Measurements from ENCODE around the gene RAPGEF5.

Gene RAPGEF5

DNA sequence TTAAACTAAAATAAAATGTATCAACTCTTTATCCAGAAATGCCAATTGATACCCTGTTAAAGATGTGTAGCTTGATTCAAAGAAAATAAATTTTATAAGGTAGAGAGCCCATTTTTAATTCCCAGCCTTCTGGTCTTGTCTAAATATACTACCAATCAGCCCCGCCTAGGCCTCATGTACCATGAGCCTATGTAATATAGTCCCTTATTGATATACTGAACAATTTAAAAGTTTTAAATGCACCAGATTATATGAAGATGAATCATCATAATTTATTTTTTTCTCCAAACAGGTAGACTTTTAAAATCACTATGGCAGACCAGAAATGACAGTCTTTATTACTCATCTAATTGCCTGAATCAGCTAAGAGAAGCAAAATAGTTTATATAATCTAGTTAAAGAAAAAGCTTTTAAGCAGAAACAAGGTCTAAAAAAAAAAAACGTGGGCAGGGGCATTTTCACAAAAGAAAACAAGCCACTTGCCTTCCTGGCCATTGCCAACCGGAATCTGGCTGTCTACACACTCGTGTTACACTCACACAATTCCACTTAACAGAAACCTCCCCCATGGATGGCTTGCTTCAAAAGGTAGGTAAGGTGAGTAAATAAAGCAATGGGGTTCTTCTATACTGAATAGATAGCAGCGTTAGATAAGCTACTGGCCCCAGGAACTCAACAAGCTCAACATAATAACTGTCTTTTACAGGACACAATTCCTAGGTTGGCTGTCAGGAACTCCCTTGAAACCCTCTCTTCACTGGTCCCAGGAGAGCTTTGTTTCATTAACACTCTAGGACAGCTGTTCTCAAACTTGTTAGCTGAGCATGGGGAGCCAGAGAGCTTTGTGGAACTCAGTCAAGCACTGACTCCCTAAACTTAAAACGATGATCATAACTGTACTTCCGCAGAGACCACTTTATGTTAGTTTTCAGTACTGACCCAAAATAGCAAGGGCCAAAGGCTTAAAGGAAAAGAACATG, 37.2 kb downstream of the RAPGEF5 start:
- TF ChIP-seq POLR2AphosphoS5 (IDR thresholded peaks at IDR 0.05; ENCODE audit: low read depth), result no peak
- TF ChIP-seq, protein P1, sequence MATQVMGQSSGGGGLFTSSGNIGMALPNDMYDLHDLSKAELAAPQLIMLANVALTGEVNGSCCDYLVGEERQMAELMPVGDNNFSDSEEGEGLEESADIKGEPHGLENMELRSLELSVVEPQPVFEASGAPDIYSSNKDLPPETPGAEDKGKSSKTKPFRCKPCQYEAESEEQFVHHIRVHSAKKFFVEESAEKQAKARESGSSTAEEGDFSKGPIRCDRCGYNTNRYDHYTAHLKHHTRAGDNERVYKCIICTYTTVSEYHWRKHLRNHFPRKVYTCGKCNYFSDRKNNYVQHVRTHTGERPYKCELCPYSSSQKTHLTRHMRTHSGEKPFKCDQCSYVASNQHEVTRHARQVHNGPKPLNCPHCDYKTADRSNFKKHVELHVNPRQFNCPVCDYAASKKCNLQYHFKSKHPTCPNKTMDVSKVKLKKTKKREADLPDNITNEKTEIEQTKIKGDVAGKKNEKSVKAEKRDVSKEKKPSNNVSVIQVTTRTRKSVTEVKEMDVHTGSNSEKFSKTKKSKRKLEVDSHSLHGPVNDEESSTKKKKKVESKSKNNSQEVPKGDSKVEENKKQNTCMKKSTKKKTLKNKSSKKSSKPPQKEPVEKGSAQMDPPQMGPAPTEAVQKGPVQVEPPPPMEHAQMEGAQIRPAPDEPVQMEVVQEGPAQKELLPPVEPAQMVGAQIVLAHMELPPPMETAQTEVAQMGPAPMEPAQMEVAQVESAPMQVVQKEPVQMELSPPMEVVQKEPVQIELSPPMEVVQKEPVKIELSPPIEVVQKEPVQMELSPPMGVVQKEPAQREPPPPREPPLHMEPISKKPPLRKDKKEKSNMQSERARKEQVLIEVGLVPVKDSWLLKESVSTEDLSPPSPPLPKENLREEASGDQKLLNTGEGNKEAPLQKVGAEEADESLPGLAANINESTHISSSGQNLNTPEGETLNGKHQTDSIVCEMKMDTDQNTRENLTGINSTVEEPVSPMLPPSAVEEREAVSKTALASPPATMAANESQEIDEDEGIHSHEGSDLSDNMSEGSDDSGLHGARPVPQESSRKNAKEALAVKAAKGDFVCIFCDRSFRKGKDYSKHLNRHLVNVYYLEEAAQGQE (IDR thresholded peaks at IDR 0.05; ENCODE audit: insufficient replicate concordance, low read depth), result no peak
- no peak for TF ChIP-seq SPI1 (IDR thresholded peaks at IDR 0.05; ENCODE audit: borderline replicate concordance, low read depth)
- no peak for TF ChIP-seq GABPA (IDR thresholded peaks at IDR 0.05; ENCODE audit: low read depth)
- TF ChIP-seq, protein P2, sequence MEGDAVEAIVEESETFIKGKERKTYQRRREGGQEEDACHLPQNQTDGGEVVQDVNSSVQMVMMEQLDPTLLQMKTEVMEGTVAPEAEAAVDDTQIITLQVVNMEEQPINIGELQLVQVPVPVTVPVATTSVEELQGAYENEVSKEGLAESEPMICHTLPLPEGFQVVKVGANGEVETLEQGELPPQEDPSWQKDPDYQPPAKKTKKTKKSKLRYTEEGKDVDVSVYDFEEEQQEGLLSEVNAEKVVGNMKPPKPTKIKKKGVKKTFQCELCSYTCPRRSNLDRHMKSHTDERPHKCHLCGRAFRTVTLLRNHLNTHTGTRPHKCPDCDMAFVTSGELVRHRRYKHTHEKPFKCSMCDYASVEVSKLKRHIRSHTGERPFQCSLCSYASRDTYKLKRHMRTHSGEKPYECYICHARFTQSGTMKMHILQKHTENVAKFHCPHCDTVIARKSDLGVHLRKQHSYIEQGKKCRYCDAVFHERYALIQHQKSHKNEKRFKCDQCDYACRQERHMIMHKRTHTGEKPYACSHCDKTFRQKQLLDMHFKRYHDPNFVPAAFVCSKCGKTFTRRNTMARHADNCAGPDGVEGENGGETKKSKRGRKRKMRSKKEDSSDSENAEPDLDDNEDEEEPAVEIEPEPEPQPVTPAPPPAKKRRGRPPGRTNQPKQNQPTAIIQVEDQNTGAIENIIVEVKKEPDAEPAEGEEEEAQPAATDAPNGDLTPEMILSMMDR (IDR thresholded peaks at IDR 0.05; ENCODE audit: insufficient read depth, low read length), result no peak
- Histone ChIP-seq H3K4me3 (replicated peaks; ENCODE audit: insufficient read depth, low read length) (no peak overlapping the region), H3K27me3 (ENCODE audit: insufficient read depth, poor library complexity, severe bottlenecking) (no peaks in the 10 kb centered on the region), H3K27ac (replicated peaks) (no peak overlapping the region)
- DNase-seq (ENCODE audit: low read depth in 1 of 2, low spot score in 1 of 2), result no peak

- TF ChIP-seq, protein P2 (IDR thresholded peaks at IDR 0.05; ENCODE audit: insufficient read depth, low read length), result no peak
- TF ChIP-seq POLR2AphosphoS5 (IDR thresholded peaks at IDR 0.05; ENCODE audit: low read depth) (no peak), SPI1 (IDR thresholded peaks at IDR 0.05; ENCODE audit: borderline replicate concordance, low read depth) (no peak), GABPA (IDR thresholded peaks at IDR 0.05; ENCODE audit: low read depth) (no peak)
- TF ChIP-seq, protein P1 (IDR thresholded peaks at IDR 0.05; ENCODE audit: insufficient replicate concordance, low read depth), result no peak
- DNase-seq (ENCODE audit: low read depth in 1 of 2, low spot score in 1 of 2), result no peak
- Histone ChIP-seq H3K4me3 (replicated peaks; ENCODE audit: insufficient read depth, low read length) (no peak overlapping the region), H3K27me3 (ENCODE audit: insufficient read depth, poor library complexity, severe bottlenecking) (no peaks in the 10 kb centered on the region), H3K27ac (replicated peaks) (no peak overlapping the region)
Measured at GRCh38 chr7:22318376-22318775, 38.6 kb downstream of the RAPGEF5 start.

- TF ChIP-seq, protein P2 (IDR thresholded peaks at IDR 0.05; ENCODE audit: insufficient read depth, low read length), result no peak
- no peak for TF ChIP-seq GABPA (IDR thresholded peaks at IDR 0.05; ENCODE audit: low read depth)
- no peak for TF ChIP-seq SPI1 (IDR thresholded peaks at IDR 0.05; ENCODE audit: borderline replicate concordance, low read depth)
- TF ChIP-seq, protein P1 (IDR thresholded peaks at IDR 0.05; ENCODE audit: insufficient replicate concordance, low read depth), result no peak
- TF ChIP-seq POLR2AphosphoS5 (IDR thresholded peaks at IDR 0.05; ENCODE audit: low read depth), result no peak
- H3K27ac ChIP-seq (replicated peaks), result no peak overlapping the region
- DNase-seq (ENCODE audit: low read depth in 1 of 2, low spot score in 1 of 2), result no peak
- no peak overlapping the region for H3K4me3 ChIP-seq (replicated peaks; ENCODE audit: insufficient read depth, low read length)
- H3K27me3 ChIP-seq (ENCODE audit: insufficient read depth, poor library complexity, severe bottlenecking), result no peaks in the 10 kb centered on the region
Measured at GRCh38 chr7:22317632-22318031, 39.3 kb downstream of the RAPGEF5 start.

All from HL-60 (cell line).